ENCODE data around the gene BCKDHA. TPM values are rescaled to one million over a fixed set of nuclear protein-coding genes. Genes with fewer than 3 reads are reported as not detected.
"Not testable (repeated sequence)": the region's sequence is repeated elsewhere in the genome, so short reads cannot be mapped to it uniquely, and the experiment has no call there.

BCKDHA gene
- total RNA-seq, 1 donor from 2014 or later, result 28.1 TPM

DNA sequence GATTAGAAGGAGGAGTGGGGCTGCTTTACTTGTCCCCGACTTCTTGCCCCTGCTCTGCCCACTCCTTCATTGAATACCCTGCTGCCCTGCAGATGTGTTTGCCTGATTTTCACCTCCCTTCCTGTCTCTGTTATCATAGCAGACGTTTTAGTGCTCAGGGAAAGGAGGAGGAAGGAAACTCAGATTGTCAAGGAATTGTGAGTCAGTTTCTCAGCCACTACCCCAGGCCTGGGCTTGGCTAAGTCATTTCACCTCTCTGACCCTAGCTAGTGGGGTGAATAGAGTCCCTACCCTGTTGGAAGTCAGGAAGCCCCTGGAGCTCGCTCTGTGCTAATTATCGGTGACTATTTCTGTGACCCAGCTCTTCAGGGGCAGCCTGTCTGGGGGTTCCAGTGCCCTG is 3.9 kb downstream of the BCKDHA start:
- FAIRE-seq (no peak), DNase-seq (ENCODE audit: low spot score in 2 of 2) (no peak)

DNA sequence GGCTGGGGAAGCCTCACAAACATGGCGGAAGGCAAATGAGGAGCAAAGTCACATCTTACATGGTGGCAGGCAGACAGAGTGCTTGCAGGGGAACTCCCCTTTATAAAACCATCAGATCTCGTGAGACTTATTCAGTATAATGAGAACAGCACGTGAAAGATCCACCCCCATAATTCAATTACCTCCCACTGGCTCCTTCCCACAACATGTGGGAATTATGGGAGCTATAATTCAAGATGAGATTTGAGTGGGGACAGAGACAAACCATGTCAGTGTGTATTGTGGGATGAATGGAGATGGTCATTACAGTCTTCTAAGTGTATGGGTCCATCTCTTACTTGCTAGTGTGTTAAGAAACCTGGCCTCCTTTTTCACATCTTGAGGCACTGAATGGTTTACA is 4.4 kb downstream of the BCKDHA start:
- FAIRE-seq (no peak), DNase-seq (ENCODE audit: low spot score in 2 of 2) (no peak)

DNA sequence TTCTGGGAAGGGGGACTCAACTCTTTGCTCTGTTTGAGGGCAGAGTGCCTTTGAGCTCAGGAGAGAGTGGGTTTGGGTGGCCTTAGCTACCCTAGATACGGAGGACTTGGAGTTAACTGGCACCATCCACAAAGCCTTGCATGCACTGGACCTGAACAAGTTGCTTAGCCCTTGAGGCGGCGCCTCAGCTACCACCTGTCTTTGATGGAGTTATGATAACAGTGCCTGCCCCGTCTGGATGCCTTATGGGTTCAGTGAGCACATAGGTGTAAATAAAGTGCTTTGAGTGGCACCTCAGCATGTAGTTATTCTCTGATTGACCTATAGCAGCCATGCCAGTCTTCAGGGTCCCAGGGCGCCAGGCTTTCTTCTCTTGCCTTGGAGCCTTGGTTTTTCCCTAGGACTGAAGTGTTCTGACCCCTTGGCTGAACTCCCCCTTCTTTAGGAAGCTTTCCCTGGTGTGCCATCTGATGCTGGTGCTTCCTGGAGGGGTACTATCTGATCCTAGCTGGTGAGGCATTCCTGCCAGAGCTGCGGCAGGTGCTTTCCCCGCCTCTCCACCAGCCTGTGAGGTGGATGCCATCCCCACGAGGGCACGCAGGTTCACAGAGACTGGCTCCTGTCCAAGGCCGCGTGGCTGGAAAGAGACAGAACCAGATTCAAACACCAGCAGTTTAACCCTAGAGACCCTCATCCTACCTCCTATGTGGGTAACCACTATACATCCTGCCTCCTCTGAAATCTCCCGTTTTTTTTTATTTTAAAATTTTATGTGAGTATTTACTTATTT is 5.8 kb downstream of the BCKDHA start:
- FAIRE-seq, result no peak
- no peak for DNase-seq (ENCODE audit: low spot score in 2 of 2)

DNA sequence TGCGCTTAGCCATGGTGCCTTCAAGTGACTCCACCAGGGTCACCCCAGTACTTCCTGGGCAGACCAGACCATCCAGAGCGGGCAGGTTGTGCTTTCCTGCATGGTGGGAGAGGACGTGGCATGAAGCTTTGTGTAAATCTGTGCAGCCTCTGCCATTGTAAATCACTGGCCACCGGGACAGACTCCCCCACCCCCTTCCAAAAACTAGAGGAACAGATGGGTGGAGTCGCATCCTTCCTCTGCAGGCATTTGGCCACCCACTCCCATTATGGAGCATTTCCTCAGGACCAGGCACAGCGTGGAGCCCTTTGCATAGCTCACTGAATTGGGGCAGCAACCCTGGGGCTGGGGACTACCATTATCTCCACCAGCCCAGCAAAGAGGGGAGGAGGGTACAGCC is 8.2 kb downstream of the BCKDHA start:
- no peak for DNase-seq (ENCODE audit: low spot score in 2 of 2)
- FAIRE-seq, result no peak

DNA sequence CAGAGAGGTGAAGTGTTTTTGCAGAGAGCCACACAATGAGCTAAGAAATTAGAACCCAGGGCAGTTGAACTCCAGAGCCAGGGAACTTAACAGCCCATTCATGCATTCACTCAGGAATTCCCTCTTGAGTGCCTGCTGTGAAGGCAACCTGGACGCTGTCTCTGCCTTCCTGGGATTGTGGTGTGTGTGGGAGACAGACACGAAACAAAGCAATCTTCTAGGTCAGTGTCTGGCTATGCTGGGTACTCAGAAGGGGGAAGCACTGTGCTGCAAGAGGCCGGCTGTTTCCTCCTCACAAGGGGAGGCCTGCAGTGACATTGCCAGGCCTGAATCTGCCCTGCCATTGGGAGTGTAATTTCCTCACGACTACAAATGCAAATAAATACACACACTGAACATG is 9.7 kb downstream of the BCKDHA start:
- no peak for FAIRE-seq
- DNase-seq (ENCODE audit: low spot score in 2 of 2), result no peak

DNA sequence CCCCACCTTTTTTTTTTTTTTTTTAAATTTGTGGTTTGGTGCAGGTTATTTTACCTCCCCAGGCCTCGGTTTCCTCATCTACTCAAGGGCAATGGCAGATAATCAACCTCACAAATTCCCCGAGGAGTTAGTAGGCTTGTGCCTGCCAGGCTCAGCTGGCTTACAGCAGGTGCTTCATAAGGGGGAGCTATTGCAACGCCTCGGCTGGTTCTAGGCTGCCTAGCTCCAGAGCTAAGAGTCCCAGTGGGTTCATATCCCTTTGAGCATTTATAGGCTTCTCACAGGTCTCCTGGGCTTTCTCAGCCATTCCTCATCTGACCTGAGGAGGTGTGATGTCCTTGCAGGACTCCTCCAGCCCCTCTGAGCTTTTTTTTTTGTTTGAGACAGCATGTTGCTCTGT is 10.6 kb downstream of the BCKDHA start:
- no peak for FAIRE-seq
- no peak for DNase-seq (ENCODE audit: low spot score in 2 of 2)

DNA sequence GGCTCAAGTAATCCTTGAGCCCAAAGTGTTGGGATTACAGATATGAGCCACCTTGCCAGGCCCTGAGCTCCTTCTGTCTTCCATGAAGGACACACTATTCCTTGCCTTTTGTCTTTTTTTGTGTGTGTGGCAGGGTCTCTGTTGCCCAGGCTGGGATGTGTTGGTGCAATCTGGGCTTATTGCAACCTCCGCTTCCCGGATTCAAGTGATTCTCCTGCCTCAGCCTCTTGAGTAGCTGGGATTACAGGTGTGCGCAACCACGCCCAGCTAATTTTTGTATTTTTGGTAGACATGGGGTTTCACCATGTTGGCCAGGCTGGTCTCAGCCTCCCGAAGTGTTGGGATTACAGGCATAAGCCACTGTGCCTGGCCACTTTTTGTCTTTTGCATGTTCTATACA is 11.2 kb downstream of the BCKDHA start:
- FAIRE-seq; DNase-seq (ENCODE audit: low spot score in 2 of 2): not testable (repeated sequence)

DNA sequence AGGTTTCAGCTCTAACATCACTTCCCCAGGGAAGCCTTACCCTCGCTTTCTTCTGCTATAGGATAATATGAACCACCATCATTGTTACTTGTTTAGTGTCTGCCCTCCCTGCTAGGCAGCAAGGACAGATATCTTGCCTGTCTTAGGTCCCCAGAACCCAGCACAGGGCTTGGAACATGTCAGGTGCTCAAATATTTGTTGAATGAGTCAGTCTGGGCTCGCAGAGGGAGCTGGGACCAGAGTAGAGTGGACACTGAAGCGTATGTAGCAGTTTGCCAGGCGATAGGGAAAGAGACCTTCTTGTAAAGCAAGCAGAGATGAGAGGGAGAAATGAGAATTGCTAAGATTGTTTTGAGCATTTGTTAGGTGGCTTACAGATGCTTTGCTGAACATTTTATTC is 11.7 kb downstream of the BCKDHA start:
- DNase-seq (ENCODE audit: low spot score in 2 of 2) (no peak), FAIRE-seq (no peak)

DNA sequence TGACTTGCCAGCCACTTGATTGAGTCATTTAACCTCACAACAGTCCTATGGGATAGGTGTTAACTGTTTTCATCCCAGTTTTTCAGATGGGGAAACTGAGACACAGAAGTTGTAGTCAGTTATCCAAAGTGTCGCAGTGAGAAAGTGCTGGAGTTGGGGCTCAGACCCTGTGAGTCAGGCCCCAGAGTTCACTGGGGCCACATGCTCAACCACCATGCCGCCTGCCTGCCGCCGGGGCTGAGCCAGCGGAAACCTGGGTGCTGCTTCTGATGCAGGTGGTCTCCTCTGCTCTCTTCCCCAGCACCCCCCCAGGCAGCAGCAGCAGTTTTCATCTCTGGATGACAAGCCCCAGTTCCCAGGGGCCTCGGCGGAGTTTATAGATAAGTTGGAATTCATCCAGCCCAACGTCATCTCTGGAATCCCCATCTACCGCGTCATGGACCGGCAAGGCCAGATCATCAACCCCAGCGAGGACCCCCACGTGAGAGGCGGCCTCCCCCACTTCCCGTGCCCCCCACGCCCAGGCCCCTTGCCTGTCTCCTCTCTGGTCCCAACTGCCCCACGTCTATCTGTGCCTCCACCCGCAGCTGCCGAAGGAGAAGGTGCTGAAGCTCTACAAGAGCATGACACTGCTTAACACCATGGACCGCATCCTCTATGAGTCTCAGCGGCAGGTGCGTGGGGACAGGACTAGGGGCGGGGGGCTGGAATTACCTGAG is 12.9 kb downstream of the BCKDHA start:
- DNase-seq (ENCODE audit: low spot score in 2 of 2), result no peak

DNA sequence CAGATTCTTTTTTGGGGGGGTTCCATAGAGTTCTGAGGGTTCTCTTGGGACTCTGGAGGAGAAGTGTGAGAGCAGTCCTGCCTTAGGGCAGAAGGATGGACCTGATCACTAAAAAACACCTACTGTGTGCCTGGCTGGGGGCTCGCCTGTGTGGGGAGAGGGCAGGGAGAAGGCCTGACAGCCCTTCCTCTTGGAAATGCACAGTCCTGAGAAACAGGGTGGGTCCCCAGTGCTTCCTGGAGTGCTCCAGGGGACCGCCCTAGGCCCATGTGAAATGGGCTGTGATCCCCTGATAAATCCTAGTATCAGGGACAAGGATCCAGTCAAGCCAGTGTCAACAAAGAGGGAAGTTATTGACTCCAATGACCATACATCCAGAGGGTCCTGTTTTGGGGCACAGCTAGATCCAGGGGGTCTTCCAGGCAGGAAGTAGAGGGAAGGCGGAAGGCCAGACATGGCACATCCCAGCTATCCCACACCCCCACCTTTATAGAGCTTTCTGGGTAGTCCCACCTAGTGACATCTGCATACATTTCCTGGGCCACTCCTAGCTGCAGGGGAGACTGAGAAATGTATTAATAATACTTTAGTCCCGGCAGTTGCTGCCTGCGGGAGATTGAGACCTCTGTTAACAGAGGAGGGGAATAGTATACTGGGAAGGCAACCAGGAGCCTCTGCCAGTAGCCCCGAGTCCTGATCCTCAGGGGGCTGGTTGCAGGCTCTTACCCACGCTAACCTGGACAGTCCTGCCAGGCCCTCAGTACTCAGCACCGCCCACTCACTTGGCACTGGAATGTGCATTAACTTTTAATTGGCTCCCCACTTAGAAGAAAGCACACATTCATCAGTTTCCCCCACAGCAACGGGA is 13.7 kb downstream of the BCKDHA start:
- DNase-seq (ENCODE audit: low spot score in 2 of 2) (no peak), FAIRE-seq (no peak)

More for the DNA sequence above, 12.9 kb downstream of the BCKDHA start:
- FAIRE-seq, result no peak

DNA sequence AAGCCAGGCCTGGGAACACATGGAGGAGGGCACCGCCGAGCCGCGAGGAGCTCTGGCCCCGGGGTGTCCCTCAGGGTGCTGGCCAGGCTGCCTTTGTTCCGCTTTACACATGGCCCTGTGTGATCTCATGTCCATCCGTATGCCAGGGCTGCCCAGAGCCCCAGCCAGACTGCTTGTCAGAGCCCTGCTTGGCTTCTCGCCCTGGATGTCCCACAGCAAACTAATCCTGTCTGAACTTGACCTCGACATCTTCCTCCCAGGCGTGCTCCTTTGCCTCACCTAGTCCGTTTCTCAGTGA is 14.3 kb downstream of the BCKDHA start:
- DNase-seq (ENCODE audit: low spot score in 2 of 2) (peak; percentile 44 to 66), FAIRE-seq (no peak)

DNA sequence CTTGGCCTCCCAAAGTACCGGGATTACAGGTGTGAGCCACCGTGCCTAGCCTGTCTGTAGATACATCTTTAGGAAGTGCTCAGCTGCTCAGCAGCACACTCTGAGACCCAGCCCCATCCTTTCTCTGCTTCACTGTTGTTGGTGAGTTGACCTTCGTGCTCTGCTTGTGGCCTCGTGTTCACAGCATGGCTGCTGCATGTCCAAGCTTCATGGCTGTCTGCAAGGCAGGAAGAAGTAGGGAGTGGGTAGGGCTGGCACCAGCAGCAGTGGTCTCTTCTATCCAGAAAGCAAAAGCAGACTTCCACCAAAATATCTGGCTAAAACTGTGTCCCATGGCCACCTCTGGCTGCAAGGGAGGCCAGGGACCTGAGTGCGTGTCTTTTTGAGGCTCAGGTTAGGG is 15.3 kb downstream of the BCKDHA start:
- DNase-seq (ENCODE audit: low spot score in 2 of 2), result no peak
- FAIRE-seq, result no peak

DNA sequence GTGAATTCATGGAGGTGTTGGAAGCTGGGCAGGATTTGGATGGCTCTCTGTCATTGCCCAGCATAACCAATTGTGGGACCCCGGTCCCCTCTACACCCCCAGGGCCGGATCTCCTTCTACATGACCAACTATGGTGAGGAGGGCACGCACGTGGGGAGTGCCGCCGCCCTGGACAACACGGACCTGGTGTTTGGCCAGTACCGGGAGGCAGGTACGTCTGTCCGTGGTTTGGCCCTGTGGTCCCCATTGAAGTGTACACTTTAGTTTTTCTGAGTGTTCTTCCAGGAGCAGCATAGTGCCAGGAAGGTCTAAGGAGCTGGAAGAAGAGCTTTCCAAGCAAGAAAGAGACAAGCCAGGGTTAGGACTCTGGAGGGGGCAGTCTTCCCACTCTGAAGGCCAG is 16.3 kb downstream of the BCKDHA start:
- no peak for FAIRE-seq
- no peak for DNase-seq (ENCODE audit: low spot score in 2 of 2)

DNA sequence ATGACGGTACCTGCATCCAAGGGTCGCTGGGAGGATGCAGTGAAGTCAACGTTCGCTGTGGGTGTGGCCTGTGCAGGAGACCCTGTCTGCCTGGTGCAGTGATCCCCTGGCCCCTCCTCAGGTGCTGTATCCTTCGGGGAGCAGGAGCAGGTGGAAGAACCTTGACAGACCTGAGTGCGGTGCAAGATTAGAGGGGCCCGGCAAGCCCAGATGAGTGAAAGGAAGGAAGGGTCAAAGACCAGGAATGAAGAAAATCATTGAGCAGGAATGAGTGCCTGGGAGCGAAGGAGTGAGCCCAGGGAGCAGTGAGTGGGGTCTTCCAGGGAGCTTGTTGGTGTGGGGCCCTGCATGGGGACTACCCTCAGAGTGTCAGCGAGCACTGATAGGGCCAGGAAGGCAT is 16.8 kb downstream of the BCKDHA start:
- DNase-seq (ENCODE audit: low spot score in 2 of 2), result no peak
- no peak for FAIRE-seq

DNA sequence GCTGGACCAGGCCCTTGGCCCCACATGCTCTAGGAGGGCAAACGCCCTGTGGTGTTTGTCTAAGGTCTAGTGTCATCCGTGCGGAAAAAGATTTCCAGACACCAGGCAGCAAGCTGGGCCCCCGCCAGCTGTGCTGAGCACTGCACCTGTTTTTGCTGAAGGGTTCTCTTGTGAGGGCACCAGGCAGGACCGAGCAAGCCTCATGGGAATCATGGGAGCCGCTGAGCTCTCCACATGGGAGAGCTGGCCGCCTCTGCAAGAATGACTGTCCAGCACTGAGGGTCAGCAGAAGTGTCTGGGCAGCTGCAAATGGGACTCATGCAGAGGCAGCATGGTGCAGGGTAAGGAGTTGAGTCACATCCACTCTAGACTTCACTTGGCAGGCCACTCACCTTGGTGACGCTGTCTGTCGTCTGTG is 17.5 kb downstream of the BCKDHA start:
- FAIRE-seq, result no peak

DNA sequence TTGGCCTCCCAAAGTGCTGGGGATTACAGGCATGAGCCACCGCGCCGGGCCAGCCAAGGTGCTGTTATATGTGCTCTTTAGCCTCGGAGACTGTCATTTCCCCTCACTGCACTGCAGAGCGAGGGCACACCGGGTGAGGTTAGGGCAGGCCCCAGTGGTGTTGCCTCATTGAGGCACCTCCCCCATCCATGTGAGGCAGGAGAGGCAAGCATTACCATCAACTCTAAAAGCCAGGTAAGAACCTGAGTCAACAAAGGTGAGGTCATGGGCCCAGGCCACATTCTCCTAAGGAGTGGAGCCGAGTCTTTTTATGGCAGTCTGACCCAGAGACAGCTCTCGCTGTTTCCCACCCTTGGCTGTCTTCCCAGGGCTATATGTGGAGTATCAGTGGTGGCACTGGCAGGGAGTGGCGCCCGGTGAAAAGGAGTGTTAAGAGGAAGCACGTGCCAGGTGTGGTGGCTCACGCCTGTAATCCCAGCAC is 18.6 kb downstream of the BCKDHA start:
- FAIRE-seq (no peak), DNase-seq (ENCODE audit: low spot score in 2 of 2) (no peak)

More for the DNA sequence above, 17.5 kb downstream of the BCKDHA start:
- DNase-seq (ENCODE audit: low spot score in 2 of 2), result no peak

DNA sequence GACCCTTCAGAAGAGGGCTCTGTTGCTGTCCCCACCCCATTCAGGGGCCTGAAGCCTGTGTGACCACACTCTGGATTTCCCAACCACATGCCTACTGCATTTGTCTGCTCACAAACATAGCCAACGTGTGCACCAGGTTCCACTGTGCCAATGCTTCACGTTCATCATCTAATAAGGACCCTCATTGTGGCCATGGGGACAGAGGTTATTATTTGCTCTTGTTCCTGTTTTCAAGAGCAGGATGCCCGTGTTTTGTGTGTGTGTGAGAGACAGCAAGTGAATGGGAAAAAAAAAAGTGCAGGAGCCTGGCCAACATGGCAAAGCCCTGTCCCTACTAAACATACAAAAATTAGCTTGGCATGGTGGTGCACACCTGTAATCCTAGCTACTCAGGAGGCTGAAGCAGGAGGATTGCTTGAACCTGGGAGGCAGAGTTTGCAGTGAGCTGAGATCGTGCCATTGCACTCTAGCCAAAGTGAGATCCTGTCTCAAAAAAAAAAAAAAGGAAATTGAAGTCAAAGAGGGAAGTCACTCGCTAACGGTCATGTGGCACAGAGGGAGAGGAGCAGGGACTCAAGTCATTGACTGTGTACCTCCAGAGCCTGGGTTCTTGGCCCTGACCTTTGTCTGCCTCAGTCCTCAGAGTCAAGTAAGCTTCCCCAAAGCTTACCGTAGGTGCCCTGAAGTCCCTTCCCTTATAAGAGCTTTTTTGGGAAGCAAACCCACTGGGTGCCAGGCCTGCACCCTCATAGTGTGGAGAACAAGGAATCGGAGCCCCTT is 22.7 kb downstream of the BCKDHA start:
- no peak for DNase-seq (ENCODE audit: low spot score in 2 of 2)
- FAIRE-seq, result no peak

DNA sequence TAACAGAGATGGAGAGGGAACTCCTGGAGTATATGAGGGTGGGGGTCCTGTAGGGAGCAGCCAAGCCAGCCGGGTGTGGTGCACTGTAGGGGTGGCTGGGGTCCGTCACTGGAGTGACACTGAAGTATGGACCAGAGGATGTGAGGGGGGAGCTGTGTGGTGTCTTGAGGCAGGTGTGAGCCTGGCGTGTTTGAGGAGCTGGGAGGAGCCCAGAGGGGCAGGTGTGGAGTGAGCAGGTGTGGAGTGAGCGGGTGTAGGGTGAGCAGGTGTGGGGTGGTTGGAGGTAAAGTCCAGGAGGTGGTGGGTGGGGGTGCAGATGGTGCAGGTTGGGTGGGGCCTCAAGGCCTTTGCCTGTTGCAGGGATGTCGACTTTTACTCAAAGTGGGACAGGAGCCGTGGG is 23.7 kb downstream of the BCKDHA start:
- DNase-seq (ENCODE audit: low spot score in 2 of 2) (no peak), FAIRE-seq (no peak)

DNA sequence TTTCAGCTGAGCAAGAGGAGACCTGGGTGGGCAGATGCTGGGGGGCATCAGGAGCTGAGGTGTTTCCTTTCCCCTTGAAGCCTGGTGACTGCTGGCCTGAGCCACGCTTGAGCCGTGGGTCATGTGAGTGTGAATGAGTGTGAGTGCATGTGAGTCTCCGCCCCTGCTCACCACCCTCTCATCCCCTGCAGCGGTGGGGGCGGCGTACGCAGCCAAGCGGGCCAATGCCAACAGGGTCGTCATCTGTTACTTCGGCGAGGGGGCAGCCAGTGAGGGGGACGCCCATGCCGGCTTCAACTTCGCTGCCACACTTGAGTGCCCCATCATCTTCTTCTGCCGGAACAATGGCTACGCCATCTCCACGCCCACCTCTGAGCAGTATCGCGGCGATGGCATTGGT is 24.4 kb downstream of the BCKDHA start:
- FAIRE-seq, result no peak
- no peak for DNase-seq (ENCODE audit: low spot score in 2 of 2)

DNA sequence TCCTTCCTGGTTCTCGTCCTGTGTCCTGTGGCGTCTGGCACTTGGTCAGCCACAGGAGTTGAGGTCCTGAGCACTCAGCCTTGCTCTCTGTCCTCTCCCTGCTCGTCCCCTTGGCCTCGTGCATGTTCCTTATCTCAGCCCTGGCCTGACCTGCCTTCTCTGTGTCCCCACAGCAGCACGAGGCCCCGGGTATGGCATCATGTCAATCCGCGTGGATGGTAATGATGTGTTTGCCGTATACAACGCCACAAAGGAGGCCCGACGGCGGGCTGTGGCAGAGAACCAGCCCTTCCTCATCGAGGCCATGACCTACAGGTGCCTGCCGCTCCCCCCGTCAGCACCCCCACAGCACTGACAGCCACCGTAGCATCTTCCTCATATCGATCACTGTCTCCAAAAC is 24.8 kb downstream of the BCKDHA start:
- DNase-seq (ENCODE audit: low spot score in 2 of 2) (no peak), FAIRE-seq (no peak)

Measured in frontal cortex (tissue), 4 donors.